Endodermal cell (in vitro differentiated cells): ENCODE measurements around the gene ERBB4. TPM values are rescaled to one million over a fixed set of nuclear protein-coding genes. Genes with fewer than 3 reads are reported as not detected.

Source experiments
- DNase-seq: peaks from one replicate; pipeline ENCODE4 v3.0.0-alpha.2; 2017
- H3K27ac ChIP-seq: 2 replicates; pipeline ENCODE4 v1.5.1; 2013; ENCODE audit warnings: mild to moderate bottlenecking, low read depth, low read length, moderate library complexity
- H3K27me3 ChIP-seq: 2 replicates; pipeline ENCODE4 v1.6.1; 2013; ENCODE audit warnings: mild to moderate bottlenecking, low read length, moderate library complexity; ENCODE audit not compliant: insufficient read depth, control insufficient read depth, poor library complexity, severe bottlenecking
- H3K36me3 ChIP-seq: 2 replicates; pipeline ENCODE4 v1.7.0; 2013; ENCODE audit warnings: mild to moderate bottlenecking, low read length, moderate library complexity; ENCODE audit not compliant: control insufficient read depth, insufficient read depth
- H3K4me1 ChIP-seq: one replicate; pipeline ENCODE4 v1.7.0; 2013; ENCODE audit warnings: low read length; ENCODE audit not compliant: control insufficient read depth, insufficient read depth
- H3K4me3 ChIP-seq: 2 replicates; pipeline ENCODE4 v1.5.1; 2013; ENCODE audit warnings: mild to moderate bottlenecking, low read length, moderate library complexity
- H3K9ac ChIP-seq: 2 replicates; pipeline ENCODE4 v1.6.1; 2013; ENCODE audit warnings: mild to moderate bottlenecking, low read length, moderate library complexity; ENCODE audit not compliant: poor library complexity, severe bottlenecking; ENCODE audit errors: extremely low read depth
- H3K9me3 ChIP-seq: 2 replicates; pipeline ENCODE4 v1.6.1; 2013; ENCODE audit warnings: mild to moderate bottlenecking, low read length, moderate library complexity; ENCODE audit not compliant: control insufficient read depth
- H3K27ac Mint-ChIP-seq: 2 replicates; pipeline ENCODE4 v1.8.0; 2020; ENCODE audit warnings: mixed read lengths
- H3K27me3 Mint-ChIP-seq: 2 replicates; pipeline ENCODE4 v1.8.0; 2021; ENCODE audit warnings: mild to moderate bottlenecking, mixed read lengths; ENCODE audit not compliant: insufficient read depth
- H3K36me3 Mint-ChIP-seq: 2 replicates; pipeline ENCODE4 v1.8.0; 2020; ENCODE audit warnings: low read depth, mixed read lengths
- H3K4me1 Mint-ChIP-seq: 2 replicates; pipeline ENCODE4 v1.8.0; 2020; ENCODE audit warnings: mixed read lengths
- H3K4me3 Mint-ChIP-seq: 2 replicates; pipeline ENCODE4 v1.8.0; 2020; ENCODE audit warnings: mild to moderate bottlenecking, moderate library complexity, mixed read lengths
- H3K9me3 Mint-ChIP-seq: 2 replicates; pipeline ENCODE4 v1.8.0; 2020; ENCODE audit warnings: mild to moderate bottlenecking, mixed read lengths
- CTCF ChIP-seq: fragments of 200-600 bp; sonication (generic); conservative IDR thresholded peaks from 2 replicates; pipeline ENCODE4 v1.5.0; 2021; ENCODE audit warnings: antibody characterized with exemption, mild to moderate bottlenecking
- WGBS, 2 experiments: methylation state at CpG; one replicate each; pipeline versions ENCODE4 v1.1.5 to v1.1.7; 2013; ENCODE audit warnings: missing lambda C conversion rate in 2 of 2, mixed read lengths in 1 of 2; ENCODE audit not compliant: insufficient coverage in 1 of 2, insufficient read length in 1 of 2; 5-methylcytosine and 5-hydroxymethylcytosine counted together
- total RNA-seq, 2 donors: library from RNA; stranded (reverse); fragmentation: NEBNext Ultra II Directional in 1 of 2; extraction: Animal tissue kit (Norgen Biotek cat#: 25700) in 1 of 2; gene quantifications; 2 replicates in 1 of 2; 3 replicates in 1 of 2; pipeline ENCODE4 v1.2.1, GENCODE V29; 2021

Gene ERBB4
- total RNA-seq, 2 donors from 2014 or later = 154 to 158 TPM

DNA sequence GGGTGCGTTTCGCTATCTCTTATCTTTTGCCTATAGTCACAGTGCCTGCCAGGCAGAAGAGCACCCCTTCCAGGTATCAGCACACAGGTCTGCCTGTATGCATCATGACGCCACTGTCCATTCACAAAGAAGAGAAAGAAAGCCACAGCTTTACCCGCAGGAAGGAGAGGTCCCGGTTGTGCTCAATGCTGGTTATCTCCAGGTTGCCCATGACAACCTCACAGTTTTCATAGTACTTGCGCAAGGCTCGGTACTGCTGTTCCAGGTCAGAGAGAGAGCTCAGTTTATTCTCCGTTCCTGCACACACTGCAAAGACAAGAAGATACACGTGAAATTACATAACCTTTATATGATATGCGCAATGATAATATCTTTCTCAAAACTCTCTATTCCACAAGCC, 414.0 kb downstream of the ERBB4 start:
- H3K9me3 ChIP-seq = no peaks in the 10 kb centered on the region
- no peaks in the 10 kb centered on the region for H3K4me1 ChIP-seq
- H3K4me3 ChIP-seq = no peak overlapping the region
- no peaks in the 10 kb centered on the region for H3K27me3 ChIP-seq
- Mint-ChIP-seq H3K27ac (no peak overlapping the region), H3K36me3 (no peaks in the 10 kb centered on the region), H3K9me3 (peaks cover 2% of the 10 kb centered on the region), H3K27me3 (no peaks in the 10 kb centered on the region), H3K4me1 (no peaks in the 10 kb centered on the region), H3K4me3 (no peak overlapping the region)
- 87 to 90% methylated on average over 9 to 10 of the region's 10 CpGs for whole genome bisulfite sequencing, 2 experiments
- H3K9ac ChIP-seq = no peak overlapping the region
- no peak for DNase-seq
- no peaks in the 10 kb centered on the region for H3K36me3 ChIP-seq
- no peak overlapping the region for H3K27ac ChIP-seq
- no peak for TF ChIP-seq CTCF

GRCh38 chr2:212119591-212119990, 419.0 kb downstream of the ERBB4 start:
- no peak for DNase-seq
- Histone ChIP-seq H3K4me3 (no peak overlapping the region), H3K9me3 (no peaks in the 10 kb centered on the region), H3K27me3 (no peaks in the 10 kb centered on the region), H3K36me3 (no peaks in the 10 kb centered on the region), H3K9ac (no peak overlapping the region), H3K27ac (no peak overlapping the region), H3K4me1 (no peaks in the 10 kb centered on the region)
- no peaks in the 10 kb centered on the region for H3K9me3 Mint-ChIP-seq
- no peak for TF ChIP-seq CTCF
- 84 to 100% methylated on average over 1 to 2 of the region's 2 CpGs for WGBS, 2 experiments
- H3K4me3 Mint-ChIP-seq = no peak overlapping the region
- H3K27me3 Mint-ChIP-seq = no peaks in the 10 kb centered on the region
- H3K36me3 Mint-ChIP-seq = no peaks in the 10 kb centered on the region
- H3K27ac Mint-ChIP-seq = no peak overlapping the region
- H3K4me1 Mint-ChIP-seq = peaks cover 4% of the 10 kb centered on the region

- DNase-seq = no peak
- no peak overlapping the region for H3K27ac ChIP-seq
- 94% methylated on average over 2 of the region's 2 CpGs; no CpG with 5 or more reads in 1 of the 2 experiments for WGBS, 2 experiments
- no peaks in the 10 kb centered on the region for H3K36me3 ChIP-seq
- no peak overlapping the region for H3K9ac ChIP-seq
- no peaks in the 10 kb centered on the region for H3K36me3 Mint-ChIP-seq
- peaks cover 2% of the 10 kb centered on the region for H3K9me3 Mint-ChIP-seq
- no peaks in the 10 kb centered on the region for H3K27me3 ChIP-seq
- peaks cover 4% of the 10 kb centered on the region for H3K4me1 Mint-ChIP-seq
- H3K4me1 ChIP-seq = no peaks in the 10 kb centered on the region
- H3K4me3 Mint-ChIP-seq = no peak overlapping the region
- H3K27me3 Mint-ChIP-seq = no peaks in the 10 kb centered on the region
- no peaks in the 10 kb centered on the region for H3K9me3 ChIP-seq
- H3K27ac Mint-ChIP-seq = no peak overlapping the region
- TF ChIP-seq CTCF = no peak
- H3K4me3 ChIP-seq = no peak overlapping the region
These were observed 420.7 kb downstream of the ERBB4 start for GRCh38 chr2:212117926-212118325.
